Adipose tissue (tissue), 3 donors: ENCODE measurements around the gene MYRFL. TPM values are rescaled to one million over a fixed set of nuclear protein-coding genes. Genes with fewer than 3 reads are reported as not detected.
"Not testable (repeated sequence)": the region's sequence is repeated elsewhere in the genome, so short reads cannot be mapped to it uniquely, and the experiment has no call there.

Source experiments
- H3K27ac ChIP-seq: one replicate; pipeline ENCODE4 v1.5.1; 2013; ENCODE audit warnings: low read depth, low read length
- WGBS, 3 donors: extraction: QIAGEN DNeasy Blood & Tissue Kit; methylation state at CpG; one replicate each; pipeline ENCODE4 v1.1.7; 2013; 5-methylcytosine and 5-hydroxymethylcytosine counted together
- polyA plus RNA-seq, 3 donors: library from polyadenylated mRNA; stranded (reverse); fragments of 200-250 nt; gene quantifications; one replicate each; pipeline ENCODE4 v1.2.3, GENCODE V29; 2013
- donor health status: healthy with polysubstance abuse.
- donor health status: Bipolar disorder and iron deficiency.
- donor health status: healthy.

The MYRFL gene
- polyA plus RNA-seq, 3 donors, result 0.08 TPM; not detected in 2

DNA sequence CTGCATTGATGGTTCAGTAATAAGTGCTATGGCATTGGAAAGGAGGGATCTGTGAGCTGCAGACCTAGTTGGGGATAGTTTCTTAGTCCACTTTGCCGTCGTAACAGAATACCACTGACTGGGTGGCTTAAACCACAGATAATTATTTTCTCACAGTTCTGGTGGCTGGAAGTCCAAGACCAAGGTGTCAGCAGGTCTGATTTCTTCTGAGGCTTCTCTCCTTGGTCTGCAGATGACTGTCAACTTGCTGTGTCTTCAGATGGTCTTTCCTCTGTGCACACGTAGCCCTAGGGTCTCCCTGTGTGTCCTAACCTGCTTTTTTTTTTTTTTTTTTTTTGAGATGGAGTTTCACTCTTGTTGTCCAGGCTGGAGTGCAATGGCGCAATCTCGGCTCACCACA, 126.1 kb downstream of the MYRFL start:
- 83 to 96% (median 85%) methylated on average over 3 to 4 of the region's 5 CpGs for WGBS, 3 donors
- H3K27ac ChIP-seq, result no peak overlapping the region

- H3K27ac ChIP-seq, result no peak overlapping the region
- WGBS, 3 donors, result 66 to 97% (median 90%) methylated on average over 2 of the region's 2 CpGs
Measured at GRCh38 chr12:69952890-69953289, 127.9 kb downstream of the MYRFL start.

DNA sequence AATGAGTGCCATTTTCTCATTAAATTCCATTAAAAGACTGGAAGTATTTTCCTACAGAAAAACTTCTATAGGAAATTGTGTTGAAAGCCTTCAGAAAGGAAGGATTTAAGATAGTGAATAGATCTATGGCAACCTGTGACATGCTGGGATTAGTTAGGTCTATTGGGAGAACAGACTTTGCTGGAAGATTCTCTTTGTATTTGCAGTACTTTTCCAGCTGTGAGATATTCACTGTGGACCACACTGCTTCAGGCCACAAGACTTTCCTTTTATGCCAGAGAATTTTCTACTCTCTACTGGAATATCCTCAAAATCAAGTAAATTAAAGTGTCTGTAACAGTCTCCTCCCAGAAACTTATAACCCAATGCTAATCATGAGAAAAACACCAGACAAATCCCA, 136.2 kb downstream of the MYRFL start:
- no peak overlapping the region for H3K27ac ChIP-seq

GRCh38 chr12:69966409-69966808, 141.4 kb downstream of the MYRFL start:
- no peak overlapping the region for H3K27ac ChIP-seq
- WGBS, 3 donors, result 32 to 50% (median 48%) methylated on average over 1 of the region's 1 CpG

DNA sequence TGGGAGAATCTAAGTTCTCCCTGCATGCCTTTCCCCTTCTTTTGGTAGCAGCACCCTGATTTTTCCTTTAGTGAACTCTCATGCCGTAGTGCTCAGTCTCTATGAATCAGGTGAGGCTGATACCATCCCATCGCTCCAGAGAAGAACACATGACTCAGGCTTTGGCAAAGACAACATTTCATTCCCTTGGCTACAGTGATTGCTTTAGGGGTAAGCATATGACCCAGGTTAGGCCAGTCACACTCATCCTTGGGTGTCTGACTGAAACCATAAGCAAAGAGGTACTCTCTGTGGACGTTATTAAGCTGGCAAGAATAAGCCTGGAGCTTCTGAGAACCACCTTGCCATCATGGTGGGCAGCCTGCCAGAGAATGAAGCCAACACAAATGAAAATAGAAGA, 141.8 kb downstream of the MYRFL start:
- WGBS, 3 donors, result 38 to 63% (median 61%) methylated on average over 3 of the region's 3 CpGs
- H3K27ac ChIP-seq, result no peak overlapping the region

DNA sequence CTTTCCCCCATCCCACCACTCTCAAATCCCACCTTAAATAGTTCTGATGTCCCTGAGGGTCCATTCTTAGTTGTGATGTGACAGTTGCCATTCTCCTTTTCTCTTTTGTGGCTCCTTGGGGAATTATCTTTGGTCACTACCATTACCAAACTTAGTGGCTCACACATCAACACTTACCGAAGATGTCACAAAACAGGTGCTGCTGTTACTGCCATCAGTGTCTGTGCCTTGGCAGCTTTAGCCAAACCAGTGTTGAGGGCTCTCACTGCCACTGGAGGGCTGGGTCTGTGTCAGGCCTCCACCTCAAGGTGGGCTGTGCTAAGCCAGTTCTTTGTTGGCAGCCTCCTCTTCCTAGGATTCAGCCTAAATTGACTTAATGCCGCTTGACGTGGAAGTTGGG, 144.0 kb downstream of the MYRFL start:
- no peak overlapping the region for H3K27ac ChIP-seq
- 74 to 91% (median 89%) methylated on average over 3 of the region's 3 CpGs for WGBS, 3 donors

GRCh38 chr12:69972136-69972535, 147.1 kb downstream of the MYRFL start:
- 73 to 92% (median 90%) methylated on average over 7 of the region's 7 CpGs for WGBS, 3 donors
- H3K27ac ChIP-seq, result no peak overlapping the region

DNA sequence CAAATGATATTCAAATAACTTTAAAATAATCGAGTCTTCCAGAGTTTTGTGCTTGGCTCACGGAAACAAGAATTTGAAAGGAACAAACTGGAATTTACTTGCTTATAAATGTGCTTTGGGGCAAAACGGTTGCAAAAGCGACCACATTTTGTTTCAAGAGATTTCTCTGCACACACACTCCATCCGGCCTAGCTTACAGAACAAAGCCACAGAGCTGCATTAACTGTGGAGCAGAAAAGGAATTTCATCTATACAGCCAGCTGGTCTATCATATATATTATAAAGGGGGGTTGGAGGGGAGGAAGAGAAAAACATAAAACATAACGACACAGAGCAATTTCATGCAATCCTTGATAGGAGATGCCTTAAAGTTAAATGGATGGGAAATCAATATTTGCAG, 153.0 kb downstream of the MYRFL start:
- 42 to 67% (median 63%) methylated on average over 6 of the region's 6 CpGs for WGBS, 3 donors
- H3K27ac ChIP-seq, result no peak overlapping the region

- 50 to 67% (median 62%) methylated on average over 5 of the region's 5 CpGs for WGBS, 3 donors
- H3K27ac ChIP-seq, result no peak overlapping the region
Measured at GRCh38 chr12:69981881-69982475, 157.0 kb downstream of the MYRFL start.

GRCh38 chr12:69984241-69984640, 159.2 kb downstream of the MYRFL start:
- no peak overlapping the region for H3K27ac ChIP-seq
- 93 to 96% (median 95%) methylated on average over 7 of the region's 7 CpGs for WGBS, 3 donors

- H3K27ac ChIP-seq, result no peak overlapping the region
- WGBS, 3 donors, result 84 to 98% (median 86%) methylated on average over 4 of the region's 4 CpGs
Measured at GRCh38 chr12:69985656-69986055, 160.6 kb downstream of the MYRFL start.

DNA sequence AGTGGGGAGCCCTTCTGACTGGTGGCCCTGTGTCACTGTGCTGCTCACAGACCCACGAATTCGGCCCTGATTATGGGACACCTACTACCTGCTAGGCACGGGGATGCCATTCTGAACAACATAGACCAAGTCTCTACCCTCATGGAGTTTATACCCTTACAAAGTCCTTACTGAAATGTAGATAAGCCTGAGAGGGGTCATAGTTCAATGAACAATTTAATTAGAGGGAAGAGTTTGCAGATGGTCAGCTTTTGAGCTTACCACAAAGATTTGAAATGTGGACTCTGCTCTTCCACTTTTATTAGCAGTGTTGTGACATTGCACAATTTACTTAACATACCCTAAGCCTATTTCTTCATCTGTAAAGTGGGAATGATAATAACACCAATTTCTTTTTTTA, 161.1 kb downstream of the MYRFL start:
- WGBS, 3 donors, result 70 to 85% (median 85%) methylated on average over 3 of the region's 3 CpGs
- no peak overlapping the region for H3K27ac ChIP-seq

- 12 to 31% (median 17%) methylated on average over 2 of the region's 2 CpGs for WGBS, 3 donors
- H3K27ac ChIP-seq, result no peak overlapping the region
Measured at GRCh38 chr12:69987579-69988091, 162.6 kb downstream of the MYRFL start.

DNA sequence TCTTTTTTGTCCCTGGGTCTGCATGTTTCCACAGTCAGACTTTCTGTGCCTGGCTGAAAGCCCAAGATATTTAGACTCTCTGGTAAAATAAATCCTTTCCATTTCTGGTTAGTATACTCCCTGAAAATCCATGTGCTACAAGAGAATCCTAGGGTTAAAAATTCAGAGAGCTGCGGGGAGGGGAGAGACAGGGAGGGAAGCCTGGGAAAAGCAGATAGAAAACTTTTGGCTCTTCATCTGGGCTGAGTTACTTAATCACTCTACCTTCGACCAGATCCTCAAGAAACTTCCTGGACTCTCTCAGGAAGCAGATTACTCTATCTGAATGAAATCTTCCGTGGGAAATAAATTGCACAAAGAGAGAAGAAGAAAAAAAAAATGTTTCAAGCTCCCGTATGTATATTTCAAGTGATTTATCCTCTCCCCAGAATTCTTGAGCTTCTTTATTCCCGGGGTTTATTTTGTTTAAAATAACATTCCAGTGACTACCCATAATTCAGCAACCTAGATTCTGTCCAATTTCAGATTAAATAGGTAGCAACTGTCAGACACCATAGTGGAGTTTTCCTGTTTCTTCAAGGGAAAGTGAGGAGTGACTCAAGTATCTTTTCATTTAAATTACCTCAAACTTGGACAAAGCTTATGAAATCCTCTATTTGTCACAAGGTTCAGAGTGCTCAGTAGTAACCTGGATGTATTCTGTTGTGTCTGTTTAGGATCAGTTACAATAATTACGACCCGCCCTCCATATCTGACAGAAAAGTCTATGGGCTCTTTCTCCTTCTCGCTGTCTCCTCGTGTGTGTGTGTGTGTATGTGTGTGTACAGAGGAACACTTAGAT, 163.7 kb downstream of the MYRFL start:
- WGBS, 3 donors, result 35 to 41% (median 38%) methylated on average over 9 of the region's 9 CpGs
- H3K27ac ChIP-seq, result no peak overlapping the region

DNA sequence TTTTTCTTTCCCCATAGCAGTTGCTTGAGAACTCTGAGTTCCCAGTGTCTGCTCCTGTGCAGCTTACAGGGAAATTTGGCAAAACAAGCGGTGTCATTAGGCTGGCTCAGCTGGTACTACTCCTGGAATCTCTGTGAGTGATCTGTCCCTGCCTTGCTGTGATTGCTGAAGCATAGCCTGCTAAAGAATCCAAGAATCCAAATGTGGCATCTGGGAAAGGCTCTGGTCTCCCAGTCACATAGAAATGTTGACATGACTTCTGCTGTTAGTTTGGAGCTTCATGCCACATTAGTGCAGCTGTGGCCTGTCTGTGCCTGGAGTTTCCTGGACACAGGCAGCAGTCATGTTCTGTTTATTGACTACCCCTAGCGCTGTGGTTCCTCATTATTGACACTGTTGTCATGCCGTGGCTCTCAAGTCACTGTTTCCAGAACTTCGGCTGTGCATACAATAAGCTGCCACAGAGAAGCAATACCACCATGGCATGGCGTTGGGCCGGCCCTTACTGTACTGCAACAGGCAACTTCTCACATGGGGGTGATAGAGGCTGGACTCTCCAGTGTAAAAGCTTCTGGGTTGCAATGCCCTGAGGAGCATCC, 166.8 kb downstream of the MYRFL start:
- H3K27ac ChIP-seq, result no peak overlapping the region
- WGBS, 3 donors, result 77 to 91% (median 90%) methylated on average over 6 of the region's 6 CpGs

DNA sequence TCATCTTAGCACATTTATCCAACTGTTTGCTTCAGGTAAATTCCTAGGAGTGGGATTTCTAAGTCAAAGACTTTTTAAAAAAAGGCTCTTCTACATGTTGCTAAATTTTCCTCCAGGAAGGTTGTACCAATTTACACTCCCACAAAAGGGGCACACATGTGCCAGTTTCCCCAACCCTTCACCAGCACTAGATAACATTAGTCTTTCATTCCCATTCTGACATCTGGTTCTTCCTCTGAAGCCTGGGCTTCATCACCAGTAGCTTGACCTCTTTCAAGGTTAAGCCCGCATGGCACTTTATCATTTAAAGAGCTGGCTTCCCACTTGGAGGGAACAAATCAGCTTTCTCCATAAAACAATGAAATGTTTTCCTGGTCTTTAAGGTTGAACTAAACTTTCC, 168.4 kb downstream of the MYRFL start:
- 58 to 95% (median 94%) methylated on average over 1 of the region's 1 CpG for WGBS, 3 donors
- H3K27ac ChIP-seq, result no peak overlapping the region

DNA sequence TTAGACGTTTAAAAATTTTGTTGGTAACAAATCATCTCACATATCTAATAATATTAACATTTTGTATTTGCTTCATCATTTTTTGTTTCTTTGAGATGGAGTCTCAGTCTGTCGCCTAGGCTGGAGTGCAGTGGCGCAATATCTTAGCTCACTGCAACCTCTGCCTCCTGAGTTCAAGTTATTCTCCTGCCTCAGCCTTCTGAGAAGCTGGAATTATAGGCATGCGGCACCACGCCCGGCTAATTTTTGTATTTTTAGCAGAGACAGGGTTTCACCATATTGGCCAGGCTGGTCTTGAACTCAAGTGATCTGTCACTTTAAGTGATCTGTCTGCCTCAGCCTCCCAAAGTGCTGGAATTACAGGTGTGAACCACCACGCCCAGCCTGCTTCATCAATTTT, 169.1 kb downstream of the MYRFL start:
- 72 to 81% (median 80%) methylated on average over 7 of the region's 7 CpGs for WGBS, 3 donors
- not testable (repeated sequence) for H3K27ac ChIP-seq

GRCh38 chr12:69994724-69995173, 169.7 kb downstream of the MYRFL start:
- H3K27ac ChIP-seq, result no peak overlapping the region
- 41 to 72% (median 55%) methylated on average over 6 of the region's 6 CpGs for WGBS, 3 donors

DNA sequence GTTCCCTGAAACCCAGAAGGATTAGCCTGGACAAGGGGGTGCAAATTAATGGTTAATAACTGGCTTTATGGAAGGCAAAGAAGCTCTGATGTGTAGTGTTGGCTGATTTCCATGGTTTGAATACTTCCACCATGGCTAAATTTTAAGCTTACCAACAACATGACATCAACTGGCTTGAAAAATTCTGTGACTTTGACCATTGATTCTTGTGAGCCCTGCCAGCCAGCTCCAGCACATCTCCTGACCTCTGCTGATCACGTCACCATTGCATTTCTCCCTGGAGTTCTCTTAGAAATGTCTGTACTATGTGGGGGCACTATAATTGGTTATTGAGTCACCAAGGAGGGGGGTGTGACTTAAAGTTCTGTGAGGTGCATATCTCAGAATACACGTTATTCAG, 171.2 kb downstream of the MYRFL start:
- WGBS, 3 donors, result 51 to 81% (median 74%) methylated on average over 2 of the region's 2 CpGs
- no peak overlapping the region for H3K27ac ChIP-seq
